Measurements from ENCODE around the gene BMF.

BMF gene

DNA sequence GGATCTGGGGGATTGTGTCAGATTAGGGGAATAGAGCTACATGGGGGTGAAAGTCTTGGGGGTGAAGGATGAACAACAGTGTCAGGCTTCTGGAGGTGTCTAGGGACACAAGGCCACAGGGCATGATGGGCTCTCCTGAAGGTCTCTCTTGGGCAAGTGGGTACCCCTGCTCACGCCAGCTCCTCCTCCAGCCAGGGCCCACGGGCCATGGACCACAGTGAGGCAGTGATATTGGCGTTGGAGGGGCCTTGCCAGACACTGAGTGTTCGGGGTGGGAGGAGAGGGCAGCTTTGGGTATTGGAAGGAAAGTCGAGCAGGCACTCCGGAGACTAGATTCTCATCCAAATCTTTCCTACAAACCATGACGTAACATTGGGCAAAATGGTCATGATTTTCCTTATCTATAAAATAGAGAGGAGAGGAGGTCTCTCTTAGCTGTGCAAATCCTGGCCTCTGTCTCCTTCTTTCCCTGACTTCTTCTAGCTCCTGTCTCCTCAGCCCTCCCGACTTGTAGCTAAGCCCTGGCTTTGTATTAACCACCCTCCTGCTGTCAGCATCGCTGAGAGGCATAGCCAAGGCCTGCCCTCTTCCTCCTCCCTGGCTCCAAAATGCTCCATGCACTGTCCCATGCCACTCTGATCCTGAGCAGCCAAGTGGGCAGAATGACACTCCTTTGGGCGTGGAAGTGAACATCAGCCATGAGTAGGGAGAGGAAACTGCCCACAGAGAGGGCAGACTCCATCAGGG lies 45.7 kb downstream of the BMF start:
- no peak for DNase-seq

DNA sequence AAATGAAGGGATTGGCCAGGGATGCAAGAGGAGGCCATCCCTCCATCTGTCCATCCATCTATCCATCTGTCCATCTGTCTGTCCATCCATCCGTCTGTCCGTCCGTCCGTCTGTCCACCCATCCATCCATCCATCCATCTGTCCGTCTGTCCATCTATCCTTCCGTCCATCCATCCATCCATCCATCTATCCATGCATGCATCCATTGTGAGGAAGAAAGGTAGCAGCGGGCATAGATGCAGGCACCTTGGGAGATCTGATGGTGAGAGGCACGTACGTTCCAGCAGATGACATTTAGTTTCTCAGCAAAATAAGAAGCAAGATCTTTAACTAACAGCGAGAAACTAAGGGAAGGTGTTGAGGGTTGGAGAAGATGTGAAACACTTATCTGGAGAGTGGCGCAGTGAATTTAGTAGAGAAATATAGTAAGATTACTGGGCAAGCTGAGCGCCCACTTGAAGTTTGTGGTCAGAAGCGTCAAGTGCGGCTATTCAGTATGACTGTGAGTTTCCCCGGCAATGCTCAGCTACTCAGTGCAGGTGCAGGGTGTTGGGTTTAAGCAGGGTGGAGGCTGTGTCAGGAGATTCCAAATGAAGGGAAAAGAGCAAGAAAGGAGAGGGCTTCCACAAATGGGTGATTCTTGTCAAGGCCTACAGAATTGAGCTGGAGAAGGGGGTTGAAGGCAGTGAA lies 47.3 kb downstream of the BMF start:
- DNase-seq = peak; percentile 10

DNA sequence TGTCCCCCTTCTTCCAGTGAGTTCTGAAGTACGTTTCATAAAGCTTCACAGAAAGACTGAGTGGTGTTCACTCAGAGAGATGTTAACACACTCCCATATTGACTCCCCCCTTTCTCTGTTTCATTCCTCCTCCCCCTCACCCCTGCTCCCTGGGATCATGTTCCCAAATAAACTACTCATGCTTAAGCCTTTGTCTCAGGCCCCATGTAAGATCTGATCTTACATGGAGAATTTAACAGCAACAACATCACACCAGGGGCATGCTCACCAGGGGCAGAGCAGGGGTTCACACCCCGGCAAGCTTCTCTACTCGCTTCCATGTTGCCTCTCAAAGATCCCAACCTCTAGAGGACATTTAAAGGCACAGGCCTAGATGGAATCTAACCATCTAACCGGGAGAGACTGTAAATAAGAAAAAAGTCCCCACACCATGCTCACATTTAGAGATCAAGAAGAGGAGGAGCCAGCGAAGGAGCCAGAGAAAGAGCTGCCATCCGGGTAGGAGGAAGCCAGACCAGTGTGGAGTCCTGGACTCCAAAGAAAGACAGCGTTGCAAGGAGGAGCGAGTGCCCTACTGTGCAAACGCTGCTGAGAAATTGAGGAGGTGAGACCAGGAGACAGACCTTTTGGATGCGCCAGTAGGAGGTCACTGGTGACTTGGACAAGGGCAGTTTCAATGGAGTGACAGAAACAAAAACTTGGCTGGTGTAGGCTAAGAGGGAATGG lies 48.3 kb downstream of the BMF start:
- peak; percentile 13 for DNase-seq

DNA sequence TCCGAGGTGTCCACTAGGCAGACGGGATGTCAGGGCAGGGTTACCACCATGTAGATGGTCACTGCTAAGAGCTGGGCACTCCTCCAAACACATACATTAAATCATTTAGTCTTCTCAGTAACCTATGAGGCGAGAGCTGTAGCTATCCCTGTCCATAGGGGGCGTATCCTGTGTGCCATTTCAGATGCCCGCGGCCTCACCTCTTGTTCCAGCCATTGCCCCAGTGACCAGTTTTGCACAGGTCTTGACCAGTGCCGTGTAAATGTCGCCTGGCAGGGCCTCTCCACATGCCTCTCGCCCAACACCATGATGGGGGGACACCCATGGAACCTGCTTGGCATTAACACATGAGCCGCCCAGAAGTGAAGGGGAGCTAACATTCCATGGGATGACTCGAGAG lies 48.9 kb downstream of the BMF start:
- peak; percentile 9 for DNase-seq

DNA sequence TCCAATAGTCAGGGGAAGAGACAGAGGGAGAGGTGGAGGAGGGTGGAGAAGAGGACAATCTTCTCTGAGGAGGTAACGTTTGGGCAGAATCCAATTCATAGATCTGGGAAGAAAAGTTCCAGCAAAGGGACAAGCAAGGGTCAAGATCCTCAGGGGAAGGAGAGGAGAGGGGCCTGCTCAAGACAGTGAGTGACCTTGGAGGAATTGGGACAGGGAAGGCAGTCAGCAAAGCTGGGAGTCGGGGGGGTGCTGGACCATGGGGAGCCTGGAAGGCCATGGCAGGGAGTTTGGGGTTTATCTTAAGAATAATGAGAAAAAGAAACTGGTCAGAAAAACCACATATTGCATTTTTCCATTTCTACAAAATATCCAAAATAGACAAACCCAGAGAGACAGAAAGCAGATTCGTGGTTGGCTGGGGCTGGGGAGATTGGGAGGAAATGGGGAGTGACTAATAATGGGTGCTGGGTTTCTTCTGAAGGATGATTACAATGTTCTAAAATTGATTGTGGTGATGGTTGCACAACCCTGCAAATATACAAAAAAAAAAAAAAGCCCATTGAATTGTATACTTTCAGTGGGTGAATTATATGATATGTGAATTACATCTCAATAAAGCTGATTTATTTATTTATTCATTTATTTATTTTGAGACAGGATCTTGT lies 50.1 kb downstream of the BMF start:
- DNase-seq = peak; percentile 26

DNA sequence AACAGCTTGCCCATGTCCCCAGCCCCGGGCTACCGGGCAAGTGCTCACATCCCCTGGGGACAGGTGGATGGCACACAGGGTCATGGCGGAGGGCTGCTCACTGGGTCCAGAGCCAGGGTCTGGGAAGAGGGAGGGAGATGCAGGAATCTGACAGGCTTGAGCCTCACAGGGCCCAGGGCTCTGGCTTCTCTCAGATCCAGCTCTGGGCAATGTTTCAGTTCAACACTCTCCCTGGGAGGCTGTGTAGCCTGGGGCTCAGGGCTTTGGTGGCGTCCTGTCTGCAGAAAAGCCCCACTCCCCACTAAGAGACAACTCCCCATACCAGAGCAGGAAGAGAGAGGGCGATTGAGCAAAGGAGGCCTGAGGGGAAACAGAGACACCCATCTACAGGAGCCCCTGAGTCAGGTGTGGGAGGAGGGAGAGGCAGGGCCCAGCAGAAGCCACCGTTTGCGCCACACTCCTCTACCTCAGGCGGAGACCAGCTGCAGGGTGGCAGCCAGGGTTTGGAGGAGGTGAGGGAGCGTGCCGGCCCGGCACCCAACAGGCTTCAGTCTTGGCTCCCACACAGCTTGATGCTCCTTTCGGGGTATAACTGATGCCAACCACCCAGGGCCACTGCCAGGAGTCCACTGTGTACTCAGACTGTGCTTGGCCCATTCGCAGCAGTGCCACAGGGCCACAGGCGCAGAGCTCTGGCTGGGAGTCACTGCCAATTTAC lies 52.9 kb downstream of the BMF start:
- DNase-seq = peak; percentile 17

DNA sequence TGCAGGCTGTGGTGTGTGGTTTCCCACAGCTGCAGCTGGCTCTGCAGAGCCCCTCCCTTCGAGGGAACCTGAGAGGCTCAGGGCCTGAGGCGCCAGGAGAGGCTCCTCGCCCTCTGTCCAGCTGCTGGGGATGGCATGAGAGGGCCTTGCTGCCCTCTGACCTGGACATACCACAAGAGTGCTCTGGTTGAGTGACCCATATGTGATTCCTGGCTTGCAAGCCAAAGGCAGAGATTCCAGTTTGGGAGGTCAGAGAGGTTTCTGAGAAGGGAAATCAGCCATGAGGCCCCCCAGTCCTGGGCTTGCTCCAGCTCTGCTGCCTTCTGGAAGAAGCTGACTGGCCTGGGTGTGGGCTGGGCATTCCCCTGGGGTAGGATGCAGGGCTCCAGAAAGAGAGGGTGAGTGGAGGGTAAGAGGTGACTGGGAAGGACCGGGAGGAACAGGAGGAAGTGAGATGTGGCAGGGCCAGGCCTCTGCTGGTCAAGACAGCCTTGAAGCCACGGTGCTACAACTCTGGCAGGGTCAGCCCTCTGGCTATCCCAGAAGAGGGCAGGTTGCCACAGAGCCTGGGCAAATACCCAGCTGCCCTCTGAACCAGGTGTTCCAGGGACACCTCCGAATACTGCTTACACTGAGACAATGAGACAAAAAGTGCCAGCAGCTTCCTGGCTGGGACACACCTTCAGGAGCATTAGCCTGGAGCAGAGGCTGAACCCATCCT lies 53.7 kb downstream of the BMF start:
- DNase-seq = peak; percentile 69

DNA sequence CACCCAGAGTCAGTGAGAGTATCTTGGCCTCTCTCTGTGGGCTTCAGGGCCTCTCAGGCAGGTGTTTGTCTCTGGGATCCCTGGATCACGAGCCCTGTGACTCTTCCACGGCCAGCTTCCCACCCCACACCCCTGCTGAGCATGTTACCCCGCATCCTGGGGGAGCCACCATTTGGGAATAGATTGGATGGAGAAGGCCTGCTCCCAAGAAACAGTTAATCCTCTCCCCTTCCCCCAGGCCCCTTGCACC lies 54.1 kb downstream of the BMF start:
- no peak for DNase-seq

DNA sequence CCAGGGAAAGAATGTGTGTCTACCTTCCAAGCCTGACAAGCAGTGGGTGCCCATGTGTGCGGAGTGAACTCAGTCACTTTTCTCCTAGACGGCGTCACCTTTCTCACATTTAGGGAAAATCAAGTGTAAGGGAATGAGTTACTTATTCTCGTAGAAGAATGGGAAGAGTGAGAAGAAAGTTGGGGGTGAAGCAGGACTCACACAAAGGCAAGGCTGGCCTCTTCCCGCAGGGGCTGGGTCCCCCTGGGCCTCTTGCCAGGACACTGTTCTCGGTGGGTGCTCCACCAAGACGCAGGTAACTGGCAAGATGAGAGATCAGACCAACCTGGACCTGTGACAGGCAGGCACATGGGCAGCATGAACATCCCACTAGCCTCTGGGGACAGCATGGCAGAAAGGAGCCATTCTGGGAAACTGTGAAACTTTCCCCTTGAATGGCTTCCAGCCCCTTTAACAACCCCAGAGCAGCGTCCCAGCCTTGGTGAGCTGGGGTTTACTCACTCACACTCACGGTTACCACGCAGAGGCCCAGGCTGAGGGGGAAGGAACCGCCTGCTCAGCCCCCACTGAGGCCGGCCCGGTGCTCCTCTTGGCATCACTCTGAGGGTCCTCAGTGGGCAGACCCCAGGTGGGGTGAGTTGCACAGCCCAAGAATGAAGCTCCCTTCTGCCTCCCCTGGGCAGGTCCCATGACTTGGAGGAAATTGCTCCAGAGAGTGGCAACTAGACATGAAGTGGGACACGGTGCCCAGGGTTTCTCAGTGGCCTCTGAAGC lies 54.7 kb downstream of the BMF start:
- peak; percentile 50 for DNase-seq

DNA sequence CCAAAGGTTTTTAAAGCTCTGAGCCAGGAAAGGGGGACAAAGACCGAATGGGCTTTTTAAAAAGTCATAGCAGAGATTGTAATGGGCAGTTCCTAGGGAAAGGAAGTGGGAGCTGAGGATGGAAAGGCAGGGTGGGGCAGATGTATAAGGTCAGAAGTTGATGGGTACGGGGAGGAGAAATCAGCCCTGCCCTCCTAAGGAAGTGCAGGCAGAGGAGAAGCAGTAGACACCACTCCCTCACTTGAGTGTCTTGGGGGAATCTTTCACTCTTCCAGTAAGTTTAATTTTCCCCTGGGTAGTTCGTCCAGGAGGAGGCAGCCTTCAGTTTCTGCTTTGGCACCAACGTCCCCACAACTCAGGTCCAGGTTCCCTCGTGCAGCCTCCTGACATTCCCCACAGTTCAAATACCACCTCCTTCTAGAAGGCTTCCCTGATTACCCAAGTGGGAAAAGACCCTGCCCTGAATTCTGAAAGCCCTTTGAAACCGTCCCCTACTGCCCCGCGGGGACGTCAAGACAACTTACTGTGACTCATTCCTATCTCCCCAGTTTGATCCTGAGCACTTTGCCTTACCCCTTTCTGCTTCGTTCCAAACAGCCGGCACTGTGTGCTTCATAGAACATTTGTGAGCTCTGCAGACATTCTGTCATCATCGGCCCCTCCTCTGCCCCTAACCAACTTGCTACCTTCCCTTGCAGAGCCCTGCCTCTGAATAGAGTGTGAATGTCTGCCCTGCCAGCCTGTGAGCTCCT lies 55.4 kb downstream of the BMF start:
- peak; percentile 27 for DNase-seq

DNA sequence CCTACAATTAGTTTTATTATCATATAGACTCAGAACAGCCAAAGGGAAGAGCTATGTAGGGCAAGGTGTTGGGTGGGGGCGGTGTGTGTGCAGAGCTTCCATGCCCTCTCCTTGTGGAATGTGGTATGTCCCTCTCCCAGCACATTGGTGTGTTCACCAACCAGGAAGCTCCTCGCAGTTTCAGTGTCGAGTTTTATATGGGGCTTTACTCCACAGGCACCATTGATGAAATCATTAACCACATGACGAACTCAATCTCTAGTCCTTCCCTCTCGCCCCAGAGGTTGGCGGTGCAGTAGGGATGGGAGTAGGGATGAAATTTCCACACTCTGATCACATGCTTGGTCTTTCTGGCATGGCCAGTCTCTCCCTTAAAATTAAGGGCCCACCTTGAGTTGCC lies 56.1 kb downstream of the BMF start:
- peak; percentile 15 for DNase-seq

DNA sequence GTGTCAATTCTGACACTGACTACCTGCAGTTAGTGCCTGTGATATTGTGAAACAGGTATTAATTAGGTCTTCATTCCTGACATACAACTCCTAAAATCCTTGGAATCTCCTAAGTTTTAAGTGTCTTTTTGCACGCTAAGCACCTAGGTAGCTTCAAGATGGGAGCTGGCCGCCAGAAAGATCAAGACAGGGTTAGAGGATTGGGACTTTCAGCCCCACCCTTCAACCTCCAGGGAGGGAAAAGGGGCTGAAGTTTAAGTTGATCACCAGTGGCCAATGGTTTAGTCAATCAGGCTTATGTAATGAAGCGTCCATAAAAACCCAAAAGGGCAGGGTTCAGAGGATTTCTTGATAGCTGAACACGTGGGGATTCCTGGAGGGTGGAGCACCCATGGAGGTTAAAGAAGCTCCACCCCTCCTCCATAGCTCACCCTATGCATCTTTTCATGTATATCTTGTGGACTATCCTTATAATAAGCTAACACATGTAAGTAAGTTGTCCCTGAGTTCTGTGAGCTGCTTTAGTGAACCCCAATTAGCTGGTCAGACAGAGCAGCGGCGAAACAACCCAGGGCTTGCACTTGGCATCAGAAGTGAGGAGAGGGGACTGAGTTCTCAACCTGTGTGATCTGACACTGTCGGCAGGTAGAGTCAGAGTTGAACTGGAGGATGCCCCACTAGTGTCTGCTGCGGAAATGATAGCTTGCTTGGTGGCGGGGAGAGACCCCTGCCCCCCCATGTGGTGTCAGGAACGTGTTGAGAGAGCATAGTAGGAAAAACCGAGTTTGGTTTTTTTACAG lies 56.9 kb downstream of the BMF start:
- peak; percentile 15 for DNase-seq

DNA sequence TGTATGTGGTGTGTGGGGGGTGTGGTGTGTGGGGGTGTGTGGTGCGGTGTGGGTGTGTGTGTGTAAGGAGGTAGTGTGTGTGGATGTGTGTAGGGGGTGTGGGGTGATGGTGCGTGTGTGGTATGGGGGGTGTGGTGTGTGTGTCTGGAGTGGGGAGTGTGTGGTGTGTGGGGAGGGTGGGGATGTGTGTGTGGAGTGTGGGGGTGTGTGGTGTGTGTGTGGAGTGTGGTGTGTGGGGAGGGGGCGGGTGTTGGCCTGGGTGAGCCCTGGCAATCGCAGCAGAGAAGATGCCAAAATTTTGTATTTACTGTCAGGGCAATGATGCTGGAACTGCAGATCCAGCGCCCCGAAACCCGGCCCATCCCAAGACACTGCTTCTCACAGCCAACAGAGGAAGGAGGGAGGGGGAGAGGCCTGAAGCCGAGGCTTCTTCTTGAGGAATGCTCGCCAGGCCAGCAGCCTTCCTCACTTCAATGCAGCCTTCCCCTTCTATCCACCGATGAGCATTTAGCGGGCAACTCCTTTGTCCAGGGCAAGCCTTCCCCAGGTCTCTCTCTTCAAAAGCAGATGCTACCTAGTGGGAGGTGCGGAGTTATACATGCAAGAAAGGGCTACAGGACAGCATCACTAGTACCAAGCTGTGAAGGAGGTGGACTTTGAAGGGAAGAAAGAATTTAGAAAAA lies 57.8 kb downstream of the BMF start:
- peak; percentile 65 for DNase-seq

DNA sequence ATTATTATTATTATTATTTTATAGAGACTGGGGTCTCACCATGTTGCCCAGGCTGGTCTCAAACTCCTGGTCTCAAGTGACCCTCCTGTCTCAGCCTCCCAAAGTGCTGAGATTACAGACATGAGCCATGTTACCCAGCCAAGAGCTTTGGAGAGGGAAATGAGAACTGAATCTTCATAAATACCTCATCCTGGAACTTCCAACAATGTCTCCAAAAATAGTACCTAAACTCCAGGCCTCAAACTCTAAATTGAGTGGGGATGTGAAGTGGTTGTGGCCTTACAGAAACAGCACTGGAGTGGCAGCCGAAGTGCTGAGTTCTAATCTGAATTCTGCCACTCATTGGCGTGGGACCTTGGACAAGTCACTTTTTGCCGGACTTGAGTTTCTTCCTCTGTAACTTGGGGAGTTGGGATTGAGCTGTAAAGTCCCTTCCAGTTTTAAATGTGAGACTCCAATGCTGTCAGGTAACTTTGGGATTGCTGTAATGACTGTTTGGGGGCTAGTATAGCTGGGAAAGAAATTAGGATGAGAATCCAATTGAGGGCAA lies 59.7 kb downstream of the BMF start:
- DNase-seq = peak; percentile 6

DNA sequence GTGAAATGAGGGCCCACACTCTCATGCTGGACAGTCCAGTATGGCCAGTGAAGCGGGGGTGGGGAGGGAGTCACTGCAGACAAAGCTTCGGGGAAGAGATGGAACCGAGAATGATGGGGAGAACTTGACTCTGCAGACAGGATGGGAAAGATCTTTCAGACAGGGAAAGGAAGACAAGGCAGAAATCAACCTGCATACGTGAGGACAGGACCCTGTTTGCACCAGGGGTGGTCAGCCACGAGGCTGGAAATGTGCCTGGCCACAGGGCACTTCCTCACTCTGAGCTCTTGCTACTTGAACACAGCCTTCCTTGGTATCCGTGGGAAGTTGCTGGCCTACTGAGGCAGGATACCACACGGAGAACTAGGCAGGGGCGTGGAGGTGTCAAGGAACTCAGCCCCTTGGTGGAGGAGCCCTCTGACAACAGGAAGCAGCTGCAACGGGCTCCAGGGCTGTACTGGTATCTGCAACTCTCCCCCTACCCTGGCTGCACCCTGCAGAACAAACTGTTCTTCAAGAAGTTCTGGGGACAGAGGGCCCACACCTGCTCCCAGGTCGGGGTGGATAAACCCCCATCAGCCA lies 60.4 kb downstream of the BMF start:
- peak; percentile 36 for DNase-seq

DNA sequence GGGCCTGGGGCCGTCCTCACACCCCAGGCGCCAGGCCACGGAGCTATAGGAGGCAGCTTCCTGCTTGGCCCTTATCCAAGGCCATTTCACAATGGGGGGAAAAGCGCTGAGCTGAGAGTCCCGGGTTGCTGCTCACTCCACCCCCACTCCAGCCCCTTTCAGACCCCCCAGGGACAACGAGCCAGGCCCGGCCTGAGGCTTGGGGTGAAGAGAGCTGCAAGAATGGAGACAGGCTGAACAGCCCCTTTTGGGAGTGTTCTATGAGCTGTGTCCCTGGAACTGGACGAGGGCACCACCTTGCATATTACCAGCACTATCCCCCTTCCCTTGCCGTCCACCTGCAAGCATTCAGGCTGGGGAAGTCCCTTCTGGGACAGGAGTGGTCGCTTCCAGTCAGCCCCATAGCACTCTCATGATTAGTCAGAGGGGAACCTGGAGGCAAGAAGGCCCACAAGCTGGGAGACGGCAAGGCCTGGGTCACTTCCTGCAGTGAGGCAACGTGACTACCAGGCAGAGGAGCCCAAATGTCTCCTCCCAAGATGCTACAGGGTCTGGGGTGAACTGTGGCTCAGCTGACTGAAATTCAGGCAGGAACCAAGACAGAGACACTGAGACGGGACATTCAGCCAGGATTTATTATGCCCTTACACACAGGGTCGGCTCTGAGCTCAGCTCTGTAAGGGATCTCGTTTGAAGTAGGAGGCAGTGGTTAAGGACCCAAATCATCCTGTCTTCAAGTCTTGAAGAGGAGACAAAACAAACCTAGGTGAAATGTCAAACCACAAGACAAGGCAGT lies 61.1 kb downstream of the BMF start:
- DNase-seq = peak; percentile 40

DNA sequence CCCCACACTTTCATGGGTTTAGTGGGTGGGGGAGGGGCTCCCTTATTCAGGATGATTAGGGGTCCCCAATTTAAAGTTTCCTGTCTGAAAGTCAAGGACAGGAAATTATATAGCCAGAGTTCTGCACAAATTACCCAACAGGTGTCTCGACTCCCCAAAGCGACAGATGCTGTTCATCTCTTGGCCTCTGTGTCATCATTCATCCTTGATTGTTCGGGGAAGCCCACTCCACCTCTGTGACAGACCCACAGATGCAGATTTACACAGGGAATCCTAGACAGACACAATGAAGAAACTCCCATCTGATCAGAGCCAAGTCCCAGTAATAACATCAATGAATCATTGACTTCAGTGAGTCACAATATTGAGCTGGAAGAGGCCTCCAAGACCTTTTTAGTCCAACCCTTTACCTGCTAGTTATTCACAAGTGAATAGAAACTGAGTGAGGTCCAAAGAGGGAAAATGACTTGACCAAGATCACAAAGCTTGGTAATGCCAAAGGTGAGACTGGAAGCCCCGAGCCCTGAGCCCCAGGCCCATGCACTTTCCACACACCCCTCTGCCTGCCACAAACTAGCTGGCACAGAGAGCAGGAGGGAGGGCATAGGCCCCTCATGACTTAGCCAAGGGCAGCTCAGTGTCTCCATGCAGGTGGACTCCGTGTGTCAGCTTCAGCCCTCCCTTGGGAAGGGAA lies 61.8 kb downstream of the BMF start:
- DNase-seq = peak; percentile 8

Measured in left hindlimb (tissue), 1 donor.